HEK293T (cell line): ENCODE measurements around the gene TAS2R40.

Source experiments
- ARNT ChIP-seq: fragments of 450-650 bp; IDR thresholded peaks from 2 replicates; pipeline ENCODE4 v1.6.1; 2017; ENCODE audit warnings: mild to moderate bottlenecking
- BHLHE40 ChIP-seq: fragments of 450-650 bp; IDR thresholded peaks from 2 replicates; pipeline ENCODE4 v1.6.1; 2016; ENCODE audit warnings: mild to moderate bottlenecking, moderate library complexity, borderline replicate concordance
- CTBP1 ChIP-seq: fragments of 450-650 bp; IDR thresholded peaks from 2 replicates; pipeline ENCODE4 v1.6.1; 2016; ENCODE audit warnings: borderline replicate concordance
- ELF4 ChIP-seq: fragments of 450-650 bp; IDR thresholded peaks from 2 replicates; pipeline ENCODE4 v1.6.1; 2017; ENCODE audit warnings: antibody characterized with exemption
- FOXA1 ChIP-seq: fragments of 450-650 bp; IDR thresholded peaks from 2 replicates; pipeline ENCODE4 v1.6.1; 2016; ENCODE audit warnings: mild to moderate bottlenecking
- FOXK2 ChIP-seq: fragments of 450-650 bp; IDR thresholded peaks from 2 replicates; pipeline ENCODE4 v1.6.1; 2016; ENCODE audit warnings: mild to moderate bottlenecking
- LEF1 ChIP-seq: fragments of 450-650 bp; IDR thresholded peaks from 2 replicates; pipeline ENCODE4 v1.6.1; 2017; ENCODE audit warnings: mild to moderate bottlenecking, borderline replicate concordance
- SP1 ChIP-seq: fragments of 450-650 bp; IDR thresholded peaks from 2 replicates; pipeline ENCODE4 v1.6.1; 2017
- SUZ12 ChIP-seq: fragments of 450-650 bp; IDR thresholded peaks from 2 replicates; pipeline ENCODE4 v1.6.1; 2016; ENCODE audit warnings: mild to moderate bottlenecking

DNA sequence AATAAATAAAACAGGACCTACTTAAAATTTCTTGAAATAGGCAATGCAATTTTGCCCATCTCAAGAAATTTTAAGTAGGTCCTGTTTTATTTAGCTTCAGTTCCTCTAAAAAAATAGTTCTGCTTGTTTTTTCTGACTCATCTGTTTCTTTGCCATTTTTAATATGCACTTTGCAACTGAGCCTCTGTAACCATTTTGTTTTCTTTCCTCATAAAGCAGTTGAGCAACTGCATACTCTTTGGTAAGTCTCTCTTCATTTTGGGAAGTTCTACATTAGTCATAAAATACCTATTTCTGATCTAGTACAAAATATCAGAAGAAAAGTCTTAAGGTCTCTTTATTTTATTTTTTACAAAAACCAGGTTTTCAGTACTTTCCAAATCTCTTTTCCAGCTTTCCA, 18.0 kb downstream of the TAS2R40 start:
- TF ChIP-seq CTBP1 (no peak), ELF4 (no peak), LEF1 (no peak), BHLHE40 (no peak), FOXA1 (no peak), SP1 (no peak), FOXK2 (no peak), ARNT (no peak), SUZ12 (no peak)
